NB4 (cell line): Measurements from ENCODE around the gene CORO1C.

ENCODE experiments used
- CTCF ChIP-seq: IDR thresholded peaks from one replicate; pipeline ENCODE4 v1.5.1; 2012; ENCODE audit warnings: low read depth, low read length
- MAX ChIP-seq: IDR thresholded peaks from 2 replicates; pipeline ENCODE4 v1.6.1; 2011; ENCODE audit warnings: low read depth, low read length

GRCh38 chr12:108635997-108636808 lies 95.1 kb downstream of the CORO1C start:
- TF ChIP-seq CTCF (no peak), MAX (no peak)
